Kidney epithelial cell (primary cell): Measurements from ENCODE around the gene CNPY1. TPM values are rescaled to one million over a fixed set of nuclear protein-coding genes. Genes with fewer than 3 reads are reported as not detected.

Experiments used
- DNase-seq: peaks from one replicate; pipeline ENCODE4 v3.0.0-alpha.2; 2010; ENCODE audit warnings: low read depth
- H3K27me3 ChIP-seq: 2 replicates; pipeline ENCODE4 v1.6.0; 2011; ENCODE audit warnings: low read length; ENCODE audit not compliant: control insufficient read depth, insufficient read depth
- H3K36me3 ChIP-seq: 2 replicates; pipeline ENCODE4 v1.5.1; 2011; ENCODE audit warnings: low read length; ENCODE audit not compliant: control insufficient read depth, insufficient read depth
- H3K4me3 ChIP-seq: 2 replicates; pipeline ENCODE4 v1.5.1; 2011; ENCODE audit warnings: low read depth, mild to moderate bottlenecking, control low read depth, low read length
- CTCF ChIP-seq: IDR thresholded peaks from 2 replicates; pipeline ENCODE4 v1.5.1; 2011; ENCODE audit warnings: mild to moderate bottlenecking, moderate library complexity, low read length, control low read depth, inconsistent platforms; ENCODE audit not compliant: insufficient read depth, poor library complexity, severe bottlenecking
- total RNA-seq: library from RNA; depleted of rRNA; stranded (reverse); fragments of >200 nt; gene quantifications from 2 replicates; pipeline ENCODE4 v1.2.3, GENCODE V29; 2015

Gene CNPY1
- total RNA-seq, 1 donor from 2014 or later, result not detected

GRCh38 chr7:155553871-155554270 is 7.5 kb upstream of the CNPY1 start:
- H3K27me3 ChIP-seq, result no peaks in the 10 kb centered on the region
- DNase-seq, result no peak
- no peak overlapping the region for H3K4me3 ChIP-seq
- no peak for TF ChIP-seq CTCF
- H3K36me3 ChIP-seq, result no peaks in the 10 kb centered on the region

DNA sequence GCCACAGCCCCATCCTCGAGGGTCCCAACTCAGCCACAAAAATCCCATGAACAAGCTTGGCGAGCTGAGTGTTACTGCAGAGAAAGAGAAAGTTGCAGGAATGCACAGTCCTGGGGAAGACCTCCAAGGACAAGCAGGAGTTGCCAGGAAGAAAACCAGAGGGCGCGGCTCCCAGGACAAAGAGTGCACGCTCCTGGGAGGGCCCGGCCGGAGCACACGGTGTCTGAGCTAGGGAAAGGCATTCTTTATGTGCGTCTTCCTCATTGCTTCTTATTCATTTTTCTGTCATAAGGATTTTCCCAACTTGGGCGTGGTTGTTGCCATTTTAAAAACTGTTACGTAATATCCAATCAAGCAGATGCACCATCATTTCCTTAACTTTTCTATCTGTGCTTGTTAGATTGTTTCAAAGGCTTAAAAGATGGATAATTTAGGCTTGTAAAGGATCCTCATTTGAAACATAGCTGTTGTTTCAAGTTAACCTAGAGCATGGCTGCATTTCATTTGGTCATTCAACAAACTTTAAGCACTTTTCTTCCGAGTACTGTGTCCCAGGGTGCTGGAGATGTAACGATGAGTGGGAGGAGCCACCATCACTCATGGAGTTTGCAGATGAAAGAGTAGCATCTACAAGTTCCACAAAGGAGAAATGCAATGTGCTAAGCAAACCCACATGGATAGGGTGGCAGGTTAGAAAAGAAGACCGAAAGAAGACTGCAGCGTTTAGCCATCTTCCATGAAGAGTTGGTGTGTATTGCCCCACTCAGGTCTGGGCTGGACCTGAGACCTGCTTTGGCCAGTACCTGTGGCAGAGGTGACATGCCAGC is 5.6 kb upstream of the CNPY1 start:
- no peak overlapping the region for H3K4me3 ChIP-seq
- H3K27me3 ChIP-seq, result no peaks in the 10 kb centered on the region
- DNase-seq, result no peak
- no peak for TF ChIP-seq CTCF
- H3K36me3 ChIP-seq, result no peaks in the 10 kb centered on the region

GRCh38 chr7:155550916-155551315 is 4.6 kb upstream of the CNPY1 start:
- Histone ChIP-seq H3K36me3 (no peaks in the 10 kb centered on the region), H3K27me3 (no peaks in the 10 kb centered on the region), H3K4me3 (no peak overlapping the region)
- DNase-seq, result no peak
- TF ChIP-seq CTCF, result no peak

GRCh38 chr7:155549226-155549625 is 2.9 kb upstream of the CNPY1 start:
- no peaks in the 10 kb centered on the region for H3K36me3 ChIP-seq
- no peaks in the 10 kb centered on the region for H3K27me3 ChIP-seq
- H3K4me3 ChIP-seq, result no peak overlapping the region
- no peak for DNase-seq
- no peak for TF ChIP-seq CTCF

DNA sequence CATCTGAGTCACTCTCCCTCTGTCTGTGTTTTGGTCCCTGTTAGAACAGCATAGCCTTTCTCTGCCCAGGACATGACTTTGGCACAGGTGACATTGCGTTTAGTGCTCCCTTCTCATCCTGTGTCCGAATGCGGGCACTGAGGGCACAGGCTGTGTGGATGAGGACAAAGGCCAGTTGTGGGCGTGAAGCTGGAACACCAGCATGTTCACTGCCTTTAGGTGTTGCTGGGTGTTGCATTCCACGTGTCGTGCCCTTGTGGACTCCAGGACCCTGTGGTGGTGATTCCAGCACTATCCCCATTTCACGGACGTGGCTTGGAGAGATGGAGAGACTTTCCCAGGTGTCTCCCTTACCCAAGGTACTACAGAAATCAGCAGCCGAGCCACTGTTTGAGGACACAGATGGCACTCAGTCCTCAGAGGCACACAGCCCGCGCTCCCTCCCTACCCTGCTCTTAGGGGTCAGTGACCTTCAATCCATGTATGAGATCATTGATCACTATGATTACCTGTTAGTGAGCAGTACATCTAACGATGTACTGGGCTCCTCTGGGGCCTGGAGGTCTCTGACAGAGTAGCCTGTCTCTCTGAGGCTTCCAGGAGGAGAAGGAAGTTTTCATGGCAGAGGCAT is 917 bp upstream of the CNPY1 start:
- no peaks in the 10 kb centered on the region for H3K27me3 ChIP-seq
- TF ChIP-seq CTCF, result no peak
- no peaks in the 10 kb centered on the region for H3K36me3 ChIP-seq
- no peak for DNase-seq
- H3K4me3 ChIP-seq, result no peak overlapping the region
